Neural progenitor cell (in vitro differentiated cells): ENCODE data around the gene STOM. TPM values are rescaled to one million over a fixed set of nuclear protein-coding genes. Genes with fewer than 3 reads are reported as not detected.

ENCODE experiments used
- DNase-seq: peaks from one replicate; pipeline ENCODE4 v3.0.0-alpha.2; 2016; ENCODE audit warnings: low spot score
- H2AFZ ChIP-seq: fragments of 200-600 bp; sonication (generic); replicated peaks from 2 replicates; pipeline ENCODE4 v1.6.1; 2016; ENCODE audit warnings: antibody characterized with exemption
- H3F3A ChIP-seq: fragments of 200-600 bp; sonication (generic); 2 replicates; pipeline ENCODE4 v1.6.1; 2016; ENCODE audit warnings: antibody characterized with exemption, low read depth
- H3K27ac ChIP-seq: fragments of 200-600 bp; sonication (generic); 2 replicates; pipeline ENCODE4 v1.5.1; 2016; ENCODE audit warnings: mild to moderate bottlenecking
- H3K27me3 ChIP-seq: fragments of 200-600 bp; sonication (generic); 2 replicates; pipeline ENCODE4 v1.6.1; 2016; ENCODE audit warnings: mild to moderate bottlenecking, moderate library complexity
- H3K36me3 ChIP-seq: fragments of 200-600 bp; sonication (generic); 2 replicates; pipeline ENCODE4 v1.5.1; 2016
- H3K4me1 ChIP-seq: fragments of 200-600 bp; sonication (generic); 2 replicates; pipeline ENCODE4 v1.6.1; 2016; ENCODE audit warnings: mixed run types
- H3K4me2 ChIP-seq: fragments of 200-600 bp; sonication (generic); 2 replicates; pipeline ENCODE4 v1.6.1; 2016
- H3K4me3 ChIP-seq: fragments of 200-600 bp; sonication (generic); 2 replicates; pipeline ENCODE4 v1.5.1; 2016
- H3K79me2 ChIP-seq: fragments of 200-600 bp; sonication (generic); 2 replicates; pipeline ENCODE4 v1.6.1; 2016; ENCODE audit warnings: low read depth
- H3K9ac ChIP-seq: fragments of 200-600 bp; sonication (generic); 2 replicates; pipeline ENCODE4 v1.6.1; 2016
- H3K9me3 ChIP-seq: fragments of 200-600 bp; sonication (generic); 2 replicates; pipeline ENCODE4 v1.5.1; 2016; ENCODE audit warnings: low read depth
- H4K20me1 ChIP-seq: fragments of 200-600 bp; sonication (generic); 2 replicates; pipeline ENCODE4 v1.6.1; 2016; ENCODE audit warnings: low read depth
- H3K27ac Mint-ChIP-seq: 3 replicates; pipeline ENCODE4 v1.8.0; 2021; ENCODE audit warnings: mixed read lengths
- H3K27me3 Mint-ChIP-seq: 2 replicates; pipeline ENCODE4 v1.8.0; 2022; ENCODE audit warnings: low read depth, mild to moderate bottlenecking, inconsistent platforms, moderate library complexity, mixed read lengths; ENCODE audit not compliant: insufficient read depth
- H3K36me3 Mint-ChIP-seq: 3 replicates; pipeline ENCODE4 v1.8.0; 2021; ENCODE audit warnings: mixed read lengths
- H3K4me1 Mint-ChIP-seq: 3 replicates; pipeline ENCODE4 v1.8.0; 2021; ENCODE audit warnings: mixed read lengths
- H3K4me3 Mint-ChIP-seq: 3 replicates; pipeline ENCODE4 v1.8.0; 2021; ENCODE audit warnings: mild to moderate bottlenecking, moderate library complexity, mixed read lengths
- H3K9me3 Mint-ChIP-seq: 3 replicates; pipeline ENCODE4 v1.8.0; 2020; ENCODE audit warnings: mixed read lengths
- EZH2 ChIP-seq: fragments of 200-600 bp; sonication (generic); IDR thresholded peaks from 2 replicates; pipeline ENCODE4 v1.6.1; 2017; ENCODE audit warnings: antibody characterized with exemption, mild to moderate bottlenecking, moderate library complexity
- EZH2phosphoT487 ChIP-seq: fragments of 200-600 bp; sonication (generic); IDR thresholded peaks from 2 replicates; pipeline ENCODE4 v1.6.1; 2017; ENCODE audit warnings: antibody characterized with exemption
- total RNA-seq: library from RNA; depleted of rRNA; stranded (reverse); fragments of >200 nt; gene quantifications from 2 replicates; pipeline ENCODE4 v1.2.3, GENCODE V29; 2015; ENCODE audit warnings: low replicate concordance
- TF ChIP-seq, protein P1 (sequence below): fragments of 200-600 bp; sonication (generic); IDR thresholded peaks from 2 replicates; pipeline ENCODE4 v1.5.1; 2017; ENCODE audit warnings: antibody characterized with exemption, mild to moderate bottlenecking

Gene STOM
- total RNA-seq, 1 donor from 2014 or later = 99.4 TPM

DNA sequence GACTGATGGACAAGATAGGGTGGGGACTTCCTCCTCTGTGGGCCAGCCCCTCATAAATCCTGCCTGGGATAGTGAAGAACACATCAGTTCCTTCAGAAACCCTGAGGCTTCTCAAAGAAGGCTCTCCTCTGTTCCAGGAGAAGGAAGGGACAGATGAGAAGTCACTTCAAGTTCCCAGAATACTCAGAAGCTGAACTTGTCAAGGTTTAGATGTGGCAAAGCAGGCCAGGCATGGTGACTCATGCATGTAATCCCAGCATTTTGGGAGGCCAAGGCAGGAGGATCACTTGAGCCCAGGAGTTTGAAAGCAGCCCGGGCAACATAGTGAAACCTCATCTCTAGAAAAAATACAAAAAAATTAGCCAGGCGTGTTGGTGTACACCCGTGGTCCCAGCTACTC is 38.5 kb downstream of the STOM start:
- Histone ChIP-seq H3K27ac (no peak overlapping the region), H4K20me1 (no peaks in the 10 kb centered on the region), H3K9me3 (no peaks in the 10 kb centered on the region), H3K4me2 (no peak overlapping the region), H3K79me2 (no peaks in the 10 kb centered on the region), H3F3A (no peaks in the 10 kb centered on the region), H3K27me3 (no peaks in the 10 kb centered on the region), H3K4me1 (no peaks in the 10 kb centered on the region), H3K4me3 (no peak overlapping the region), H3K9ac (no peak overlapping the region), H2AFZ (no peak overlapping the region), H3K36me3 (no peaks in the 10 kb centered on the region)
- TF ChIP-seq, protein P1, sequence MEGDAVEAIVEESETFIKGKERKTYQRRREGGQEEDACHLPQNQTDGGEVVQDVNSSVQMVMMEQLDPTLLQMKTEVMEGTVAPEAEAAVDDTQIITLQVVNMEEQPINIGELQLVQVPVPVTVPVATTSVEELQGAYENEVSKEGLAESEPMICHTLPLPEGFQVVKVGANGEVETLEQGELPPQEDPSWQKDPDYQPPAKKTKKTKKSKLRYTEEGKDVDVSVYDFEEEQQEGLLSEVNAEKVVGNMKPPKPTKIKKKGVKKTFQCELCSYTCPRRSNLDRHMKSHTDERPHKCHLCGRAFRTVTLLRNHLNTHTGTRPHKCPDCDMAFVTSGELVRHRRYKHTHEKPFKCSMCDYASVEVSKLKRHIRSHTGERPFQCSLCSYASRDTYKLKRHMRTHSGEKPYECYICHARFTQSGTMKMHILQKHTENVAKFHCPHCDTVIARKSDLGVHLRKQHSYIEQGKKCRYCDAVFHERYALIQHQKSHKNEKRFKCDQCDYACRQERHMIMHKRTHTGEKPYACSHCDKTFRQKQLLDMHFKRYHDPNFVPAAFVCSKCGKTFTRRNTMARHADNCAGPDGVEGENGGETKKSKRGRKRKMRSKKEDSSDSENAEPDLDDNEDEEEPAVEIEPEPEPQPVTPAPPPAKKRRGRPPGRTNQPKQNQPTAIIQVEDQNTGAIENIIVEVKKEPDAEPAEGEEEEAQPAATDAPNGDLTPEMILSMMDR = no peak
- no peak for TF ChIP-seq EZH2
- no peak for TF ChIP-seq EZH2phosphoT487
- Mint-ChIP-seq H3K36me3 (peaks cover 12% of the 10 kb centered on the region), H3K27me3 (peaks cover 4% of the 10 kb centered on the region), H3K27ac (no peak overlapping the region), H3K4me3 (no peak overlapping the region), H3K4me1 (peaks cover 7% of the 10 kb centered on the region), H3K9me3 (no peaks in the 10 kb centered on the region)
- no peak for DNase-seq

DNA sequence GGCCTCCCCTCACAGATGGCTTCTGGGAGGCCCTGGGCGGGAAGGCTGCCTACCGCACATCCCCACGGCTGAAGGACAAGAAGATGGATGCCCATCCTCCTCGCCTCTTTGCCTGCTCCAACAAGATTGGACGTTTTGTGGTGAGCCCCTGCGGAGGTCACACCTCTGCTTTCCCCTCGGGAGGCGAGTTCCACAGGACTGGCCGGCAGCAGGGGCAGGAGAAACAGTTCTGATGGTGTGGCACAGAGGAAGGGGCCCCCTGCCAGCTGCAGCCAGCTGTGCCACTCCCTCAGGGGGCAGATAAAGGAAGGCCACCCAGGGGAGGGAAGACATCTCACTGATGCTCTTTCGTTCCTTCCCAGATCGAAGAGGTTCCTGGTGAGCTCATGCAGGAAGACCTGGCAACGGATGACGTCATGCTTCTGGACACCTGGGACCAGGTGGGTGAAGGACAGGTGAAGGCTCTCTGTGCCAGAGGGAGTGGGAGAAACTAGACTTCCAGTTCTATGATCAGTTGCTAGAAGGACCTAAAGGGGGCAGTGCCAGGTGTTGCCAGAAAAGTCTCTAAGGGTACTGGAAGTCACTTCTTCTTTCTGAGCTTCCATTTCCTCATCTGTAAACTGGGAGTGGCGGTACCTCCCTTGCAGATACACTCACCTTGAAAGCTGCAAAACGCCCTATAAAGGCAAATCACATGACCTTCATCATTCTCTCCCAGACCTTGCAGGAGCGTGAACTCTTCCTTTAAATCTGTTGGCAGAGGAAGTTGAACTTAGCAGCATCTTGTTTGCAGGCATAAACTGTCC is 41.0 kb downstream of the STOM start:
- no peak for DNase-seq
- Histone ChIP-seq H3K9me3 (no peaks in the 10 kb centered on the region), H3K36me3 (no peaks in the 10 kb centered on the region), H2AFZ (no peak overlapping the region), H3F3A (no peaks in the 10 kb centered on the region), H3K27ac (no peak overlapping the region), H3K9ac (no peak overlapping the region), H3K79me2 (no peaks in the 10 kb centered on the region), H3K4me3 (no peak overlapping the region), H3K4me1 (no peaks in the 10 kb centered on the region), H3K27me3 (no peaks in the 10 kb centered on the region), H3K4me2 (no peak overlapping the region), H4K20me1 (no peaks in the 10 kb centered on the region)
- H3K4me1 Mint-ChIP-seq = peaks cover 13% of the 10 kb centered on the region
- peaks cover 17% of the 10 kb centered on the region for H3K36me3 Mint-ChIP-seq
- no peaks in the 10 kb centered on the region for H3K9me3 Mint-ChIP-seq
- H3K27me3 Mint-ChIP-seq = peaks cover 6% of the 10 kb centered on the region
- H3K27ac Mint-ChIP-seq = no peak overlapping the region
- no peak overlapping the region for H3K4me3 Mint-ChIP-seq
- TF ChIP-seq EZH2phosphoT487 (no peak), EZH2 (no peak)
- TF ChIP-seq, protein P1 = no peak

DNA sequence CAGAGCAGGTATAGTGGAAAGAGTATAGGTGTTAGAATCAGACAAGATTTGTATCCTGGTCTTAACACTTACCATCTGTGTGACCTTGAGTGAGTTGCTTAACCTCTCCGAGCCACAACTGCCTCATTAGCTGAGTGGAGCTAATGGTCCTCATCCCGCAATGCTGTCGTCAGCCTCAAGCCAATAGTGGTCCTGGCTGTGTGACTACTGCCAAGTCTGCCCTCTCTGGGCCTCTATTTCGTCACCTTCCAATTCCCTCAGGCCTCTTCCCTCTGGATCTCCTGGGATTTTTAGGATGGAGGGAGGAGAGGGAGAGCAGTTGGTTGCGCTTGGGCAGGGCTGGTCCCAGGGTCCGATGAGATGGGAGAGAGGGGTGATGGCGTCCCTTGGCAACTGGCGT is 41.6 kb downstream of the STOM start:
- Histone ChIP-seq H2AFZ (no peak overlapping the region), H3K27ac (no peak overlapping the region), H3K27me3 (no peaks in the 10 kb centered on the region), H3K4me2 (no peak overlapping the region), H3K4me3 (no peak overlapping the region), H3K9me3 (no peaks in the 10 kb centered on the region), H3F3A (no peaks in the 10 kb centered on the region), H4K20me1 (no peaks in the 10 kb centered on the region), H3K4me1 (no peaks in the 10 kb centered on the region), H3K79me2 (no peaks in the 10 kb centered on the region), H3K36me3 (no peaks in the 10 kb centered on the region), H3K9ac (no peak overlapping the region)
- peaks cover 13% of the 10 kb centered on the region for H3K4me1 Mint-ChIP-seq
- peaks cover 17% of the 10 kb centered on the region for H3K36me3 Mint-ChIP-seq
- no peak overlapping the region for H3K27ac Mint-ChIP-seq
- H3K9me3 Mint-ChIP-seq = no peaks in the 10 kb centered on the region
- no peak for DNase-seq
- no peak overlapping the region for H3K4me3 Mint-ChIP-seq
- peaks cover 6% of the 10 kb centered on the region for H3K27me3 Mint-ChIP-seq
- no peak for TF ChIP-seq EZH2

DNA sequence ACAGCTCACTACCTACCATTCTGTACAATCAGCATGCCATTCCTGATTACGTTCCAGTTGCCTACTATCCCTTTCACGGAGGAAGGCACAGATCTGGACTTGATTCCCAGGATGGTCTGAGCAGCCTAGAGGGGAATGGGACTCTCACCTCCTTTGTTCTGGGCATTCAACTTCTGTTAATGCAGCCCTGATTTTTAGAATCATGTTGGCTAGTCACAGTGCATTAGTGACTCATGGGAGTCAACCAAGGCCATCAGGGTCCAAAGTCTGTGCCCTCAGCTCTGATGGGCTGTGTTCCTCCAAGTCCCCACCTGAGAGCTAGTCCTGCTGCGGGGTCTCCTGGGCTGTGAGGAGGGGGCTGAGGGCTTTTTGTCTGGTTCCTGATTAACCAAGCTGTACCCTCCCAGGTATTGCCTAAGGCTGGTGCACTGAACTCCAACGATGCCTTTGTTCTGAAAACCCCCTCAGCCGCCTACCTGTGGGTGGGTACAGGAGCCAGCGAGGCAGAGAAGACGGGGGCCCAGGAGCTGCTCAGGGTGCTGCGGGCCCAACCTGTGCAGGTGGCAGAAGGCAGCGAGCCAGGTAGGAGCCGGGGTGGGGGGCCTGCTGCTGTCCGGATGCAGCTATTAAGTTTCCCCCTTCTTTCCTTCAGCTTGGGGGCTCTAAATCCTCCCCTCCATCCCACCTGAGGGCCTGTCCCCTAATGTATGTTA is 43.0 kb downstream of the STOM start:
- no peaks in the 10 kb centered on the region for H3K27me3 ChIP-seq
- H3K4me2 ChIP-seq = no peak overlapping the region
- no peaks in the 10 kb centered on the region for H3K4me1 ChIP-seq
- H3K4me3 ChIP-seq = no peak overlapping the region
- no peaks in the 10 kb centered on the region for H3K9me3 Mint-ChIP-seq
- no peak overlapping the region for H3K9ac ChIP-seq
- H3K9me3 ChIP-seq = no peaks in the 10 kb centered on the region
- peaks cover 16% of the 10 kb centered on the region for H3K36me3 Mint-ChIP-seq
- H3K36me3 ChIP-seq = no peaks in the 10 kb centered on the region
- H3K79me2 ChIP-seq = no peaks in the 10 kb centered on the region
- TF ChIP-seq EZH2 = no peak
- TF ChIP-seq, protein P1 = no peak
- TF ChIP-seq EZH2phosphoT487 = no peak
- peaks cover 13% of the 10 kb centered on the region for H3K4me1 Mint-ChIP-seq
- H4K20me1 ChIP-seq = no peaks in the 10 kb centered on the region
- no peaks in the 10 kb centered on the region for H3F3A ChIP-seq
- H3K4me3 Mint-ChIP-seq = no peak overlapping the region
- no peak for DNase-seq
- peaks cover 4% of the 10 kb centered on the region for H3K27me3 Mint-ChIP-seq
- no peak overlapping the region for H3K27ac ChIP-seq
- no peak overlapping the region for H3K27ac Mint-ChIP-seq
- no peak overlapping the region for H2AFZ ChIP-seq
